Glomerular visceral epithelial cell (primary cell): ENCODE measurements around the gene MTURN.
"Not testable (repeated sequence)": the region's sequence is repeated elsewhere in the genome, so short reads cannot be mapped to it uniquely, and the experiment has no call there.

ENCODE experiments used
- DNase-seq: peaks from one replicate; pipeline ENCODE4 v3.0.0-alpha.2; 2016; ENCODE audit errors: extremely low spot score

MTURN gene

DNA sequence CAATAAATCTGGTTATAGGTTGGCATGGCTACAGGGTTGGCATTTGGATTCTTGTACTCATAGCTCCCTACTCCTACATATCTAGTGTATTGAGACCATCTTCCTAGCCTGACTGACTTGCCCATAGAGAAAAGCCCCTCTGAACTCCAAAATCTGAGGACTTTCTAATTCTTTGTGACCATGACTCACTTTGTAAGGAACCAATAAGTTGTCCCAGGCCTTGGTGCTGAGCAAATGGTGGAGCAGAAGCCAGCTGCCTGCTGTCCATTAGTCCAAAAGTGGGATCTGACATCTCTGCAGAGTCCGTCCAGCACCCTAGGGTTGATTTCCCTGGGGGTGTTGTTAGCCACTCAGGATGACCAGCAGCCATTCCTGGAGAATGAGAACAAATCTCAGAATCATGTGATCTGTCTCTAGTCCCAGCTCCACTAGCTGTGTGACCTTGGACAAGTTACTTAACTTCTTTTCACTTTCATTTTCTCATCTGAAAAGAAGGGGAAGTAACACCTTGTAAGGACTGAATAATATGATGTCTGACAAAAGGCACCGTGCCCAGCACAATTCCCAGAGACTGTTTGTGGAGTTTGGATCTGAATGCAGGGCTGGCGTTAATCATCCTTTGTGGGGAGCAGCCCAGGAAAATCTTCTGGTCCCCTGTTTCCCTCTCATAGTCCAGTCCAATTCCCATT, 44.1 kb downstream of the MTURN start:
- no peak for DNase-seq

GRCh38 chr7:30180718-30181117, 45.9 kb downstream of the MTURN start:
- DNase-seq: no peak

DNA sequence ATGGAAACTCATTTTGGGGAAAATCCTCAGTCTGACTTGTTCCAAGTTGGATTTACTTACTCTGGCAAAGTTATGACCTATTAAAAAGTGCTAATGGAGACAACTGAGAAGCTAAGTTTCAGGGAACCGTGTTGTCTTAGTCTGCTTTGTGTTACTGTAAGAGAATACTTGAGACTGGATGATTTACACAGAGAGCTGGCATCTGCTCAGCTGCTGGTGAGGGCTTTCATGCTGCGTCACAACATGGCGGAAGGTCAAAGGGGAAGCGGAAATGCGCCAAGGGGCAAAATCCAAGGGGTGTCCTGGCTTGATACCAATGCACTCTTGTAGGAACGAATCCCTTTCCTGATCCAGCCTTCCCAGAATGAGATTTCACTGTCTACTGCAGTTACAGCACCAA, 46.4 kb downstream of the MTURN start:
- no peak for DNase-seq

- DNase-seq: no peak
Measured at GRCh38 chr7:30181736-30182522, 47.1 kb downstream of the MTURN start.

DNA sequence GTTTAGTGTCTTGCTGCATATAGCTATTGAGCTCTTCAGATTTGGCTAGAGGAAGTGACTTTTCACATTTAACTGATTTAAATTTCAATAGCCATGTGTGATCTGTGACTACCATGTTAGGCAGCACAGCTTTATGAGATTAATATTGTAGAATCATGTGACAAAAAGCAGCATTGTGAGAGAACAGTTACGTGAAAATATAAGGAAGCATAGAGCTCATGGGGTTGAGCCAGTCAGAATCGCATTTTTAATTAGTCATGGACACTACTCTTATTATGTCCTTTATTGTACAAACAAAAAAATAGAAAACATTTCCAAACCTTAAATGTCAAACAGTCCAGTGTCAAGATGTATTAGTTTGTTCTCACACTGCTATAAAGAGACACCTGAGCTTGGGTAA, 48.0 kb downstream of the MTURN start:
- DNase-seq: no peak

- DNase-seq: no peak
Measured at GRCh38 chr7:30183749-30184369, 49.1 kb downstream of the MTURN start.

DNA sequence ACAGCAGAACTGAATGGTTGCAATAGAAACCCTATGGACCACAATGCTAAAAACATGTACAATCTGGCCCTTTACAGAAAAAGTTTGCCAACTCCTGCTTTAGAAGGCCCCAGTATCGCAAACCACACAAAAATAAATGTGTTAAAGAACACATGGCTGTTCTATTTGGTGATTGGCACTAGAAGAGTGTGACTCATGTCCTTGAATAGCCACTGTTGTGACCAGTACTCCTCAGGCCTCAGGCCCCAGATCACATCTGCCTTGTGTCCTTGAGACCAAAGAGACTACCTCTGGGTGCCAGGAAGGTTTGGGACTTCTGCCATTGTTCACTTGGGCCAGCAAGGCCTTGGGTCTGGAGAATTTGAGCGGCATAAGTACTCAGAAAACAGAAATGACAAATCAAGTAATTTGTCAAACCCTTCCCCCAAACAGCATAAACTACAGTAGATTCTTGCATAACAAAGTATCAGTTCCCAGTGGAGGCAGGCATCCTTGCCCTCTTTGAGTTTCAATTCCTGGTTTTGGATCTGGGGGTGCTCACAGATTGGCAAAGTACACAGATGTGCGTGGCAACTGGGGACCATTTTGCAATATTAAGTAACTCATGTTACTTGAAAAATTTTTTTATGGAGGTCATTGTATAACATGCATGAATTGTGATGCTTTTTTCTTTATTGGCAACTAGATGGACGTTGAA, 50.2 kb downstream of the MTURN start:
- DNase-seq: no peak

GRCh38 chr7:30185496-30185895, 50.7 kb downstream of the MTURN start:
- no peak for DNase-seq

- no peak for DNase-seq
Measured at GRCh38 chr7:30186725-30187124, 51.9 kb downstream of the MTURN start.

GRCh38 chr7:30187513-30187912, 52.7 kb downstream of the MTURN start:
- no peak for DNase-seq

DNA sequence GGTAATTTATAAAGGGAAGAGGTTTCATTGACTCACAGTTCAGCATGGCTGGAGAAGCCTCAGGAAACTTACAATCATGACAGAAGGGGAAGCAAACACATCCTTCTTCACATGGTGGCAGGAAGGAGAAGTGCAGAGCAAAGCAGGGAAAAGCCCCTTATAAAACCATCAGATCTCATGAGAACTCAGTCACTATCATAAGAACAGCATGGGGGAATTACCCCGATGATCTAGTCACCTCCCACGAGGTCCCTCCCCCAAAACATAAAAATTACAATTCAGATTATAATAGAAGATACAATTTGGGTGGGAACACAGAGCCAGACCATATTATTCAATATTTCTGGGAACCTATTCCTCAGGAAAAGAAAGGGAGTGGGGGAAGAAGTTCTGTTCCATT, 53.6 kb downstream of the MTURN start:
- DNase-seq: not testable (repeated sequence)

GRCh38 chr7:30188811-30189210, 54.0 kb downstream of the MTURN start:
- DNase-seq: no peak

GRCh38 chr7:30191809-30192208, 57.0 kb downstream of the MTURN start:
- no peak for DNase-seq

DNA sequence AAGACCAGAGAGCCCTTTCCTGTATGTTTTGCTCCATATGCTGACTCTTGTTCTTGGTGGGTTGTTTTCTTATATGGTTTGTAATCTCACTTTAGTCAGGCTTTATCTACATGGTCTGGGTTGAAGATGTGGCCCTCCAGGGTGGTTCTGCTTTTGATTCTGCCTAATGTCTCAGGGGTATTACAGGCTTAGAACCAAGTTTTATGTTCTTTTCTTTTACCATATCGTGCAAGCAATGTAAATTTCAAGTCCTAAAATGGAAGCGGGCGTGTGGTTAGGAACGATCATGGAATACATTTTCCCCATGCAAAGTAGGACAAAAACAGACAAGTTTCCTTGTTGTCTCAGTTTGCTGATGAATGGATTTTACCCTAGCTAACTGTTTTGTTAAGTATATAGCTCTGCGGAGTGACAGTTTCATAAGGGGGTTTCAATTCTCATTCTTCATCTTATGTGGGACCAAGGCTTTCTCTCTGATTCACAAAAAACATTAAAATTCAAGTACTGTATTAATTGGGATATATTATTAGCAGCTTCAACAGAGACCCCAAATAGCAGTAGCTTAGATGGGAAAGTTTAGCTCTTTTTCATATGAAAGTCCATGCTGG, 58.7 kb downstream of the MTURN start:
- no peak for DNase-seq

DNA sequence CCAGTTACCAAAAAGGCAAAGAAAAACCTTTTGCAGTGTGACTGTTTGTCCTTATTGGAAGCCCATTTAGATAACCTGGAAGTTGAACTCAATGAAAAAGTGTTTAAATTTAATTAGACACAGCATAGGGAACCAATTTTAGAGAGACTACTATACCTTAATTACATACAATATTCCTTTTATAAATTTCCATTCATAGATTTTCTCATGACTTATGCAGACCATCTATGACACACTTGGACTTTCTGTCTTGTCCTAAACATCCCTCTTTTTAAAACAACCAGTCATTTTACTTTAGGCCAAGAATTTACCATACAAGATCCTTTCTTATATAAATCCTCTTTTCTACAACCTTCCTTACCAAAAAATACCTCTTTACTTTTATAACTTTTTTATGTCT, 61.6 kb downstream of the MTURN start:
- no peak for DNase-seq

DNA sequence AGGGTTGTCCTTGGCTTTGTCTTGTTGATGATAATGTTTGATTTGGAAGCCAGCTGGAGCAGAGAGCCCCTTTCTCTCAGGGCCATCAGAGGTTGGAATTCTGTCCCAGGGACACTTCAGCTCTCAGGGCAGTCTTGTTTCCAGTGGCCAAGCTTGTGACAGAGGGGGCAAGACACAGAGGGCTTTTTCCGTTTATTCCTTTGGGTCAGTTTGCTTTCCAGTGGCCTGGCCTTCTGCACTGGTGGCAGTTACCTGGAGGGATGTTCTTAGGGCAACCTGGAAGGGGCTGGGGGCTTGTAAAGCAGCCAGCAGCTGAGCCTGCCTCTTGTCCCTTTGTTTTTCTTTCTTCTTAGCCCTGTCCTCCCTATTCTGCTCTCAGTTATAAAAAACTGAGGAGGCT, 62.7 kb downstream of the MTURN start:
- DNase-seq: no peak

GRCh38 chr7:30199271-30199670, 64.5 kb downstream of the MTURN start:
- DNase-seq: no peak

DNA sequence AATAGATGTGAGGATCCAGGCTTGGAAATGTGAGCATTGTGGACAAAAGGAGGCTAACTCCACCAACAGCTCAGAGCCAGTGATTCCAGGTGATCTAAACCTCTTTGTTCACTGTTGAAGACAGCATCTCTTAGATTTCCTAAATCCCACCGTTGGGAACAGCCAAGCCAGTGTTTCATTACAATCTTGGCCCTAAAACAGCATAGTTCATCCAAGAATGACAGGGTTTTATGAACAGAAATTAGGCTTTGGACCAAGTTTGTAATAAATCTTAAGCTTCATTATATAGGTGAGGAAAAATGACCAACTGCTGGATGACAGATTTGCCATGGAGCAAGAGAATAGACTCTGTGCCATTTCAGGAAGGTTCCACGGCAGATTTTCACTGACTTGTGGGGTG, 65.8 kb downstream of the MTURN start:
- DNase-seq: no peak

DNA sequence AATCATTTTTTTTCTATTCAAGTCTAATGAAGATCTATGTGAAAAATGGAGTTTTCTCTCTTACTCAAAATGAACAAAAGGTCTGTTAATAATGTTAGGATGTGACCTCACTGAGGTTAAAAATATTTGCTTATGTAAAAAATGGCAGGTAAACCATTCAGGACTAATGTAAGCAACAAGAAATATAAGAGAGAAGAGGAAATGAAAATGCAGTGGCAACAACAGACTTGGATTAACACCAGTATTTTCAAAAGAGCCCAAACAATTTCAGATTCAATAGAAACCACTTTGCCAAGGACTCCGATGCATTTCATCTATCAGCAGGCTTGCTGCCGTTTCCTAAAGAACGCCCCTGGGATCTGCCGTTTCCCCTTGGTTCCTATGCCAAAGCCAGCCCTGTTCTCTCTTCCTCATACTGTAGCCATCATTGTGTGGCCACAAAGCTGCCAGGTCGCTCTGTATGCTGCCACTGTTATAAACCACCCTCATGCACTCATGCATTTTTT, 66.4 kb downstream of the MTURN start:
- DNase-seq: no peak

DNA sequence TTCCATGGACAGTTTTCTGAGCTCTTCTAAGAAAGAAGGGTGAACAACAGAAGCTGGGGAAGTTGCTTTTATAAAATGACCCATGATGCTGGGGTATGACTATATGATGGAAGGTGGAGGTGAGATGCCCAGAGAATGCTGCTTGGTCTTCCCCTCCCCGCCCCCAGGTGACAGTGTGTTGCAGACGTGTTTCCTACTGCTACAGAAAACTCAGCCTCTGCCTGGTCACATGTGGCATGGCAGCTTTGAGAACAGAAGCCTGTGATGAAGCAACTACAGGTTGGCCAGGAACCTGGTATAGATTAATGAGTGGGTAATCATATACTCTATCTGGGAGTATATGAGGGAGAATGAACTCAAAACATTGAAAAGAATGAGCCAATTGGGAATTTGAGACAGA, 67.1 kb downstream of the MTURN start:
- DNase-seq: no peak

GRCh38 chr7:30202671-30203070, 67.9 kb downstream of the MTURN start:
- DNase-seq: no peak

GRCh38 chr7:30206491-30206890, 71.7 kb downstream of the MTURN start:
- peak; percentile 60 for DNase-seq
